Hepatocyte (in vitro differentiated cells): Measurements from ENCODE around the gene LEMD3. TPM values are rescaled to one million over a fixed set of nuclear protein-coding genes. Genes with fewer than 3 reads are reported as not detected.

Experiments used
- DNase-seq: peaks from one replicate; pipeline ENCODE4 v3.0.0-alpha.2; 2016; ENCODE audit warnings: low spot score
- H2AFZ ChIP-seq: fragments of 200-600 bp; sonication (generic); 2 replicates; pipeline ENCODE4 v1.6.0; 2016; ENCODE audit warnings: antibody characterized with exemption, mild to moderate bottlenecking
- H3K27ac ChIP-seq: fragments of 200-600 bp; sonication (generic); 2 replicates; pipeline ENCODE4 v1.5.1; 2016; ENCODE audit warnings: mild to moderate bottlenecking
- H3K27me3 ChIP-seq: fragments of 200-600 bp; sonication (generic); 2 replicates; pipeline ENCODE4 v1.6.1; 2016
- H3K36me3 ChIP-seq: fragments of 200-600 bp; sonication (generic); replicated peaks from 2 replicates; pipeline ENCODE4 v1.5.1; 2016; ENCODE audit warnings: low read depth; ENCODE audit not compliant: insufficient read depth
- H3K4me1 ChIP-seq: fragments of 200-600 bp; sonication (generic); 2 replicates; pipeline ENCODE4 v1.5.1; 2016; ENCODE audit warnings: mild to moderate bottlenecking, moderate library complexity; ENCODE audit not compliant: insufficient read depth
- H3K4me2 ChIP-seq: fragments of 200-600 bp; sonication (generic); 2 replicates; pipeline ENCODE4 v1.6.0; 2016
- H3K4me3 ChIP-seq: fragments of 200-600 bp; sonication (generic); 2 replicates; pipeline ENCODE4 v1.5.1; 2016; ENCODE audit warnings: mild to moderate bottlenecking
- H3K79me2 ChIP-seq: fragments of 200-600 bp; sonication (generic); 2 replicates; pipeline ENCODE4 v1.6.0; 2017; ENCODE audit warnings: mild to moderate bottlenecking
- H3K9me2 ChIP-seq: fragments of 200-600 bp; sonication (generic); replicated peaks from 2 replicates; pipeline ENCODE4 v1.6.0; 2017; ENCODE audit warnings: mild to moderate bottlenecking; ENCODE audit not compliant: insufficient read depth
- H3K9me3 ChIP-seq: fragments of 200-600 bp; sonication (generic); 2 replicates; pipeline ENCODE4 v1.5.1; 2016; ENCODE audit warnings: low read depth, mild to moderate bottlenecking
- H4K20me1 ChIP-seq: fragments of 200-600 bp; sonication (generic); 2 replicates; pipeline ENCODE4 v1.6.0; 2016; ENCODE audit warnings: mild to moderate bottlenecking; ENCODE audit not compliant: insufficient read depth, poor library complexity, severe bottlenecking
- EZH2 ChIP-seq: fragments of 200-600 bp; sonication (generic); IDR thresholded peaks from 2 replicates; pipeline ENCODE4 v1.6.1; 2016; ENCODE audit warnings: antibody characterized with exemption, mild to moderate bottlenecking, borderline replicate concordance
- EZH2phosphoT487 ChIP-seq: fragments of 200-600 bp; sonication (generic); IDR thresholded peaks from one replicate; pipeline ENCODE4 v1.6.1; 2018; ENCODE audit warnings: antibody characterized with exemption, mild to moderate bottlenecking, low read depth, moderate library complexity; ENCODE audit not compliant: unreplicated experiment, severe bottlenecking
- WGBS: methylation state at CpG from one replicate; pipeline ENCODE4 v1.1.6; 2016; ENCODE audit warnings: low lambda C conversion rate; ENCODE audit errors: missing lambda C conversion rate; 5-methylcytosine and 5-hydroxymethylcytosine counted together
- polyA plus RNA-seq: library from polyadenylated mRNA; unstranded; fragments of >200 nt; fragmentation: Nextera tagmentation; extraction: Ambion mirVana; gene quantifications from 2 replicates; pipeline ENCODE4 v1.2.1, GENCODE V29; 2016
- total RNA-seq: library from RNA; depleted of rRNA; stranded (reverse); fragments of >200 nt; gene quantifications from 2 replicates; pipeline ENCODE4 v1.2.3, GENCODE V29; 2014
- TF ChIP-seq, protein P1 (sequence below): fragments of 200-600 bp; sonication (generic); IDR thresholded peaks from 2 replicates; pipeline ENCODE4 v1.5.1; 2016; ENCODE audit warnings: antibody characterized with exemption, mild to moderate bottlenecking; ENCODE audit not compliant: poor library complexity

Gene LEMD3
- total and polyA plus RNA-seq, 2 experiments from 2014 or later = 15.5 to 51.1 TPM

DNA sequence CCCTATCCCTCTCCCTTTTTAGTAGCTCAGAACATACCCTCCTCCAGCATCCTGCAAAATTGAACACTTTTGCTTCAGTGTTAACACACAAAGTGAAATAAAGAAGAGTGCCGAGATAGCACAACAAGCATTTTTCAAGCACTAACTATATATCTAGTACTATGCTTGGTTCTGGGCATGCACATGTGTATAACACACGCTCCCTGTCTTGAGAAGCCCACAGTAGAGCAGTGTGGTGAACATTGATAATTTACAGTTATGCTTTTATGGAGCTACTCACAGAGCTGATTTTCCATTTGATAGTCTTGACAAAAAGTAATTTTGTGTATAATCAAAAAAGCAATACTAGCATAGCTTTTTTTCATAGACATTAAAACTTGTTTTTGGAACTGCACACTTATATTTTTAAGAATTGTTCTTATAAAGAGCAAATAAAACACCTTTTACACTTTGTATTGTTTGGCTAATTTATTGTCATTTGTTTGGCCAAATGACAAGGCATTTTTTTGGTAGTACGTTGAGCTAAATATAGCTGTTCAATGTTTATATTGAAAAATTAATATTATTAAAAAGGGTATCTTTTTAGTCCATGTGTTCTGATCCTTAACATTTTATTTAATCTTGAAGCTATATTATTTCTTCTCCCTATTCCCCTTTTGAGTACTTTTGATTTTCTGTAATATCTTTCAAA is 39.7 kb downstream of the LEMD3 start:
- Histone ChIP-seq H3K27me3 (no peaks in the 10 kb centered on the region), H3K4me1 (no peaks in the 10 kb centered on the region), H4K20me1 (peaks cover 41% of the 10 kb centered on the region), H3K27ac (no peak overlapping the region), H3K4me2 (no peak overlapping the region), H3K9me3 (no peaks in the 10 kb centered on the region), H3K4me3 (no peak overlapping the region), H2AFZ (no peak overlapping the region), H3K9me2 (no peaks in the 10 kb centered on the region), H3K79me2 (peaks cover 69% of the 10 kb centered on the region), H3K36me3 (no peaks in the 10 kb centered on the region)
- WGBS = 76% methylated on average over 3 of the region's 3 CpGs
- TF ChIP-seq, protein P1, sequence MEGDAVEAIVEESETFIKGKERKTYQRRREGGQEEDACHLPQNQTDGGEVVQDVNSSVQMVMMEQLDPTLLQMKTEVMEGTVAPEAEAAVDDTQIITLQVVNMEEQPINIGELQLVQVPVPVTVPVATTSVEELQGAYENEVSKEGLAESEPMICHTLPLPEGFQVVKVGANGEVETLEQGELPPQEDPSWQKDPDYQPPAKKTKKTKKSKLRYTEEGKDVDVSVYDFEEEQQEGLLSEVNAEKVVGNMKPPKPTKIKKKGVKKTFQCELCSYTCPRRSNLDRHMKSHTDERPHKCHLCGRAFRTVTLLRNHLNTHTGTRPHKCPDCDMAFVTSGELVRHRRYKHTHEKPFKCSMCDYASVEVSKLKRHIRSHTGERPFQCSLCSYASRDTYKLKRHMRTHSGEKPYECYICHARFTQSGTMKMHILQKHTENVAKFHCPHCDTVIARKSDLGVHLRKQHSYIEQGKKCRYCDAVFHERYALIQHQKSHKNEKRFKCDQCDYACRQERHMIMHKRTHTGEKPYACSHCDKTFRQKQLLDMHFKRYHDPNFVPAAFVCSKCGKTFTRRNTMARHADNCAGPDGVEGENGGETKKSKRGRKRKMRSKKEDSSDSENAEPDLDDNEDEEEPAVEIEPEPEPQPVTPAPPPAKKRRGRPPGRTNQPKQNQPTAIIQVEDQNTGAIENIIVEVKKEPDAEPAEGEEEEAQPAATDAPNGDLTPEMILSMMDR = no peak
- TF ChIP-seq EZH2 (no peak), EZH2phosphoT487 (no peak)
- no peak for DNase-seq

DNA sequence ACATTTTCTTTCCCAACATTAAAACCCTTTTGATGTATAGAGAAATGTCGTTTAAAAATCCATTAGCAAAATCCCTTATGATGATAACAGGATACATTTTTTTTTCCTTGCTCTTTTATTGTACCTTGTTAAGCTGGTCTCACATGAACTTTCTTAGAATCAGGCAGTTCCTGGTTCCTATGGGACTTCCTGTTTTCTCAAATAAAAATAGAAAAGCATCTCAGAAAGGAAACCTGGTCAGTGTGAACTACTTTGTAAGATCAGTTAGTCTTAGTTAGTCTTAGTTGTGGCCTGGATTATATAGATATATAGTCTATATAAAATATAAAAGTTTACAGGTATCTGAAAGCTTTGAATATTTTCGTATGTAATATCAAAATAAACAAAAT is 40.3 kb downstream of the LEMD3 start:
- DNase-seq = no peak
- no peak for TF ChIP-seq EZH2phosphoT487
- TF ChIP-seq, protein P1 = no peak
- no peak for TF ChIP-seq EZH2
- Histone ChIP-seq H3K36me3 (no peaks in the 10 kb centered on the region), H3K9me2 (no peaks in the 10 kb centered on the region), H3K27me3 (no peaks in the 10 kb centered on the region), H3K4me1 (no peaks in the 10 kb centered on the region), H4K20me1 (peaks cover 38% of the 10 kb centered on the region), H3K9me3 (no peaks in the 10 kb centered on the region), H3K27ac (no peak overlapping the region), H3K4me3 (no peak overlapping the region), H3K4me2 (no peak overlapping the region), H2AFZ (no peak overlapping the region), H3K79me2 (peaks cover 64% of the 10 kb centered on the region)
- WGBS = 43% methylated on average over 2 of the region's 2 CpGs

DNA sequence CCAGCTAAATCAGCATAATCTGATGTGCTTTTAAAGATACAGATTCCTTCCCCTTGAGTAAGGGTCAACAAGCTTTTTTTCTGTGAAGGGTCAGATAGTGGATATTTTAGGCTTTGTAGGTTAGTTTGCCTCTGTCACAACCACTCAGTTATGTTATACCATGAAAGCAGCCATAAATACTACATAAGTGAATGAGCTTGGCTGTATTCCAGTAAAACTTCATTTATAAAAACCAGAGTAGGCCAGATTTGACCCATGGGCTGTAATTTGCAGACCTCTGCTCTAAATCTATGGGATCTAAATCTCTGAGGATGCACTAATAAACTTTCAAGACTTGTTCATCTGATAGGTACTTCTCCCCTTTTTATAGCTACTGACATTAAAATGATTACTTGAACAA is 47.7 kb downstream of the LEMD3 start:
- Histone ChIP-seq H2AFZ (no peak overlapping the region), H3K36me3 (no peaks in the 10 kb centered on the region), H3K9me3 (peaks cover 15% of the 10 kb centered on the region), H3K4me3 (no peak overlapping the region), H3K4me2 (no peak overlapping the region), H3K9me2 (no peaks in the 10 kb centered on the region), H3K27ac (no peak overlapping the region), H4K20me1 (no peaks in the 10 kb centered on the region), H3K27me3 (no peaks in the 10 kb centered on the region), H3K4me1 (no peaks in the 10 kb centered on the region), H3K79me2 (peaks cover 20% of the 10 kb centered on the region)
- DNase-seq = no peak
- TF ChIP-seq EZH2phosphoT487 (no peak), EZH2 (no peak)
- TF ChIP-seq, protein P1 = no peak
